Omental fat pad (tissue), 4 donors: ENCODE data around the gene RCN2. TPM values are rescaled to one million over a fixed set of nuclear protein-coding genes. Genes with fewer than 3 reads are reported as not detected.
"Not testable (repeated sequence)": the region's sequence is repeated elsewhere in the genome, so short reads cannot be mapped to it uniquely, and the experiment has no call there.

Experiments used
- ATAC-seq: fragments of 150-250 bp; one replicate; pipeline ENCODE4 v1.9.1; 2016; ENCODE audit warnings: mild to moderate bottlenecking, moderate library complexity; ENCODE audit not compliant: low FRiP score
- DNase-seq: peaks from one replicate; pipeline ENCODE4 v3.0.0-alpha.2; 2019; ENCODE audit warnings: low spot score
- CTCF ChIP-seq, 3 donors: fragments of 450-650 bp; IDR thresholded peaks; one replicate each; pipeline ENCODE4 v1.5.1; 2016 to 2017; ENCODE audit warnings: antibody characterized with exemption in 3 of 3, mild to moderate bottlenecking in 3 of 3, moderate library complexity in 2 of 3
- total RNA-seq, 4 donors: library from RNA; depleted of rRNA; stranded (reverse); fragments of >200 nt; gene quantifications; one replicate each; pipeline ENCODE4 v1.1.0, GENCODE V29; 2016

Gene RCN2
- total RNA-seq, 4 donors from 2014 or later = 26.0 to 43.0 (median 33.0) TPM

- no peak for TF ChIP-seq CTCF (IDR thresholded peaks at IDR 0.05)
- no peak for ATAC-seq
- DNase-seq = no peak
These were observed 19.7 kb downstream of the RCN2 start for GRCh38 chr15:76951220-76951619.

- DNase-seq = no peak
- no peak for ATAC-seq
- TF ChIP-seq CTCF (IDR thresholded peaks at IDR 0.05) = no peak
These were observed 22.4 kb downstream of the RCN2 start for GRCh38 chr15:76953913-76954312.

GRCh38 chr15:76954744-76955143 lies 23.2 kb downstream of the RCN2 start:
- DNase-seq (no peak), ATAC-seq (no peak)
- no peak for TF ChIP-seq CTCF (IDR thresholded peaks at IDR 0.05)

GRCh38 chr15:76961268-76962011 lies 29.9 kb downstream of the RCN2 start:
- no peak for ATAC-seq
- TF ChIP-seq CTCF (IDR thresholded peaks at IDR 0.05) = no peak
- DNase-seq = no peak

GRCh38 chr15:76962337-76963013 lies 30.9 kb downstream of the RCN2 start:
- ATAC-seq (no peak), DNase-seq (no peak)
- TF ChIP-seq CTCF (IDR thresholded peaks at IDR 0.05) = no peak

GRCh38 chr15:76963596-76963995 lies 32.0 kb downstream of the RCN2 start:
- TF ChIP-seq CTCF (IDR thresholded peaks at IDR 0.05) = no peak
- no peak for DNase-seq
- ATAC-seq = no peak

GRCh38 chr15:76964157-76964556 lies 32.6 kb downstream of the RCN2 start:
- TF ChIP-seq CTCF (IDR thresholded peaks at IDR 0.05) = no peak
- DNase-seq = no peak
- no peak for ATAC-seq

- ATAC-seq, DNase-seq: not testable (repeated sequence)
These were observed 34.5 kb downstream of the RCN2 start for GRCh38 chr15:76966051-76966450.
